Muscle layer of colon (tissue), 2 donors: ENCODE results near the gene TP53BP2.

Experiments
- H3K27ac ChIP-seq: one replicate; pipeline ENCODE4 v1.7.0; 2013; ENCODE audit warnings: low read depth, mild to moderate bottlenecking, low read length, moderate library complexity
- H3K27me3 ChIP-seq, 2 donors: one replicate each; pipeline ENCODE4 v1.7.0; 2013; ENCODE audit warnings: low read length in 2 of 2, mild to moderate bottlenecking in 2 of 2; ENCODE audit not compliant: insufficient read depth in 2 of 2, control insufficient read depth in 1 of 2
- H3K36me3 ChIP-seq: one replicate; pipeline ENCODE4 v1.7.0; 2013; ENCODE audit warnings: mild to moderate bottlenecking, low read length; ENCODE audit not compliant: insufficient read depth
- H3K4me1 ChIP-seq: one replicate; pipeline ENCODE4 v1.7.0; 2013; ENCODE audit warnings: mild to moderate bottlenecking, low read length; ENCODE audit not compliant: insufficient read depth
- H3K4me3 ChIP-seq, 2 donors: one replicate each; pipeline ENCODE4 v1.7.0; 2013; ENCODE audit warnings: low read length in 2 of 2, low read depth in 1 of 2, mild to moderate bottlenecking in 1 of 2, moderate library complexity in 1 of 2
- H3K9ac ChIP-seq: one replicate; pipeline ENCODE4 v1.7.0; 2013; ENCODE audit warnings: low read length
- H3K9me3 ChIP-seq: one replicate; pipeline ENCODE4 v1.7.0; 2013; ENCODE audit warnings: mild to moderate bottlenecking, low read length
- donor health status: abdominal sarcoma.
- donor health status: Adenocarcinoma of cecum.

Gene TP53BP2

DNA sequence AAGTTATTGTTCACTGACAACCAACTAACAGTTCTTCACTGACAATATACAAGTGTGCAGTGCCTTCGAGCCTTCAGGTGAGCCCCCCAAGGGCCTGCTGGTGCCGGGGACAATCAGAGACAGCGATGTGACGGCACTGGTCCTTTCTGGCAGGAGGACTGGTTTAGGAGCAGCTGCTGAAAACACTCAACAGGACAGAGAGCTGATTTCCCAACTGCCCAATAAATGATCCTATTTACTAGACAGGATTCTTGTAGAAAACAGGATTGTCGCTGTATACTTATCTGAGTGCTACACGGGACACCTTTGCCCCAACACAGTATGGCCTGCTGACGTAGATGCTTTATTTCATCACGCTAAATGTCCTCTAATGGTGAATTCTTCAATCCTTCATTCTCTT lies 65.4 kb downstream of the TP53BP2 start:
- H3K27me3 ChIP-seq, result no peaks in the 10 kb centered on the region
- H3K27ac ChIP-seq, result no peak overlapping the region
- peaks cover 46% of the 10 kb centered on the region for H3K36me3 ChIP-seq
- H3K4me1 ChIP-seq, result no peaks in the 10 kb centered on the region
- H3K9me3 ChIP-seq, result no peaks in the 10 kb centered on the region
- H3K4me3 ChIP-seq, result no peak overlapping the region
- H3K9ac ChIP-seq, result no peak overlapping the region

DNA sequence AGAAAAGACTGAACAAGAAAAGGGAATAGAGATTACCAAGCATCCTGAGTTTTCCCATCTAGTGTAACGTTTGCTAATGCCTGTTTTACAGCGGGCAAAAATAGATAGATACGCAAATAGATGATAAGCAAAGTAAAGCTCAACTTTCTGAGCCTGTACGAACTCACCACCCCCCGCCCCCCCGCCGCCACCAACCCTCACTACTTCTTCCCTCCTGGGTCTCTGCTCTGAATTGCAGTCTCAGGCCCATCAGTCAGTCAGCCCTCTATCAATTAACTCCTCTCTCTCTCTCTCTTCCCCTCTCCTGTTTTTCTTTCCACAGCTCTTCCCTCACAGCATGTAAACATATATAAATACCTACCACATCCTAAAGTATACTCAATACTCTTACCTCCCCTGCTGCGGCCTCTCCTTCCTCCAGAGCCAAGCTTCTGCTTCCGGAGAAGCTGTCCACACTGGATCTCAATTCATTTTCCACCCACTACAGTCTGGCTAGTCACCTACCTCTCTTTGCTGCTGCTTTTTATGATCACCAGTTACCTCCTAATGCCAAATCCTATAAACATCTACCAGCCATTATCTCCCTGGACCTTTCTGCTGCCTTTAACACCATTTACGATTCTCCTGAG lies 68.8 kb downstream of the TP53BP2 start:
- H3K27me3 ChIP-seq, result no peaks in the 10 kb centered on the region
- H3K4me1 ChIP-seq, result peaks cover 4% of the 10 kb centered on the region
- no peak overlapping the region for H3K27ac ChIP-seq
- no peaks in the 10 kb centered on the region for H3K9me3 ChIP-seq
- peaks cover 58% of the 10 kb centered on the region for H3K36me3 ChIP-seq
- H3K4me3 ChIP-seq, result no peak overlapping the region
- H3K9ac ChIP-seq, result no peak overlapping the region

DNA sequence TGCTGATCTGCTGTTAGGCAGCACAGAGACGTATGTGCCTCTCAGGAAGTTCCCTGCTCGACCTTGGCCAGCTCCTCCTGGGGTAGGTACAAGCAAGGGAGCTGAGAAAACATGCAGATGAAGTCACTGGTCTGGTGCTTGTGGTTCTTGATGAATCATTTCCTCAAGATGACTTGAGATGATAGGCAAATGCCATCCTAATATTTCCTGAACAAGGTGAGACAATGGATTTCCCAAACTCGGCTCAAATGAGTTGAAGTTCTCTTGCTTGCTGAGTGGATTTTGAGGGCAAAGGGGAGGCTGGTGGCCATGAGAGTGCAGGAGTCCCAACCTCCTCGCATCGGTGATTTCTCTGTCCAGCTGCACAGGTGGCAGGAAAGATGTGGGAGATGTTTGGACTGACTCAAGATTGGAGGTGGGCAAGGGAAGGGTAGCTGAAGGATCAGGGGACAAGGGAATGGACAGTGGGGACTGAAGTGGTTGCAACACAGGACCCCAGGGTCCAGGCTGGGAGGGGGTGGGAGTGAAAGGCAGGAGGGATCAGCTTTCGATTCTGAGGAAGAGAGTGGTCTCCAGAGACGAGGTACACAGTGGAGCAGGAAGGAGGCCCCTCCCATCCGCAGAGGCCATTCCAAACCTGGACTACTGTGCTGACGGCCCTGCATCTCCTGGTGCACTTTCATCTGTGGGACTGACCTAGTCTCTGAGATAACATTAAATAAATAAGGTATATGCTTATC lies 69.5 kb downstream of the TP53BP2 start:
- Histone ChIP-seq H3K4me1 (peaks cover 8% of the 10 kb centered on the region), H3K36me3 (peaks cover 65% of the 10 kb centered on the region), H3K9me3 (no peaks in the 10 kb centered on the region), H3K27me3 (no peaks in the 10 kb centered on the region), H3K27ac (no peak overlapping the region), H3K9ac (no peak overlapping the region), H3K4me3 (no peak overlapping the region)

DNA sequence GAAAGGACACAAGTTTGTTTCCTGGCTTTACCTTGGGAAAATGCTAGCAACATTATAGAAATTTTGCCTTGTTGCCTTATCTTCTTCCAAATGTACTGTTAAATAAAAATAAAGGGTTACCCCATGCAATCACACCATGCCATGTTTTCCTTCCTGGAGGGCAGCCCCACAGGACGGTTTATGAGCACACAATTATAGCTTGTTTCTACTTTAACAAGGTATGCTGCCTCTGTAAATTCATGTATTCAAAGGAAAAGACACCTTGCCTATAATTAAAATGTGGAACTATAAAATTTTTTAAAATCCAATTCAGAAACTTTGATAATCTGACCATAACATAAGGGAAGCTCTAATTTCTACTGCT lies 70.1 kb downstream of the TP53BP2 start:
- H3K9ac ChIP-seq, result no peak overlapping the region
- no peaks in the 10 kb centered on the region for H3K27me3 ChIP-seq
- H3K9me3 ChIP-seq, result no peaks in the 10 kb centered on the region
- H3K4me1 ChIP-seq, result peaks cover 14% of the 10 kb centered on the region
- no peak overlapping the region for H3K4me3 ChIP-seq
- H3K27ac ChIP-seq, result no peak overlapping the region
- peaks cover 71% of the 10 kb centered on the region for H3K36me3 ChIP-seq

DNA sequence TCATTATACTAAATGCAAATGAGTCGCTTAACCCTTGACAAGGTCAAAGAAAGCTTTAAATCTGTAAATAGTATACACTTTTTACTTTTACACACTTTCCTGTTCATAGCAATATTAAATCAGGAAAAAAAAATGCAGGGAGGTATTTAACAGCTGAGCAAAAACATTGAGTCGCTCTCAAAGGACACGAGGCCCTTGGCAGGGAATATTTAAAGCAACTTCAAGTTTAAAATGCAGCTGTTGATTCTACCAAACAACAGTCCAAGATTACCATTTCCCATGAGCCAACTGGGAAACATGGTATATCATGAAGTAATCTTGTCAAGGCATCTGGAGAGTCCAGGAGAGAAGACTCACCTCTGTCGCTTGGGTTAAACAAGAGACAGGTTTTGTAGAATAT lies 70.7 kb downstream of the TP53BP2 start:
- H3K27ac ChIP-seq, result no peak overlapping the region
- H3K9ac ChIP-seq, result no peak overlapping the region
- peaks cover 14% of the 10 kb centered on the region for H3K4me1 ChIP-seq
- no peaks in the 10 kb centered on the region for H3K9me3 ChIP-seq
- H3K27me3 ChIP-seq, result no peaks in the 10 kb centered on the region
- peaks cover 73% of the 10 kb centered on the region for H3K36me3 ChIP-seq
- no peak overlapping the region for H3K4me3 ChIP-seq

DNA sequence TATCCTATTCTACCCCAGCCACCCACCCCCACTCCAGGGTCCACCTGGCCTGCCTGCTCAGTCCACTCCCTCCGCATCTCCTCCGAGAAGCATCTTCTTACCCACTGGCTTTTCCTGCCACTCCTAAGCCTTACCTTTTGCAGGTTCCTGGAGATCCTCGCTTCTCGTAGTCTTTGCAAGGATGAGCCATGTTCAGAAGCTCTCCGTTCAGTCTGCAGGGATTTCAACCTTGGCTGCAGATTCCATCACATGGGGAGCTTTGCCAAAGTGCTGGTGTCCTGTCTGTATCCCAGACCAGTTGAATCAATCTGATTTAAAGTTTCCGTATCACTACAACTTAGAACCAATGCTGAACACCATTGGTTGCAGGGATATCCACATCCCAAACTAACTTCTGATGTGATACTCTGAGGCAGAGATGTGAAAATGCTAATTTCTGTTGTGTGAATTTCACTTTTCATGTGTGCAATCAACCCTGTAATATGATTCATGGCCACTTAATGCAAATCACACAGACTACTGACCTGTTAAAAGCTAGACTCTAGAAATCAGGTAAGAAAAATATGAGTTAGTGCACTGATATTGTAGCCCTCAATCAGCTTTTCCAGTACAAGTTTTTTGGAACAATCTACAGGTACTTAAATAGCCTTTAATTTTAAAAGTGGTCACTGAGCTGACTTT lies 71.5 kb downstream of the TP53BP2 start:
- Histone ChIP-seq H3K4me3 (no peak overlapping the region), H3K27ac (no peak overlapping the region), H3K27me3 (no peaks in the 10 kb centered on the region), H3K9me3 (no peaks in the 10 kb centered on the region), H3K9ac (no peak overlapping the region), H3K36me3 (peaks cover 80% of the 10 kb centered on the region), H3K4me1 (peaks cover 14% of the 10 kb centered on the region)

DNA sequence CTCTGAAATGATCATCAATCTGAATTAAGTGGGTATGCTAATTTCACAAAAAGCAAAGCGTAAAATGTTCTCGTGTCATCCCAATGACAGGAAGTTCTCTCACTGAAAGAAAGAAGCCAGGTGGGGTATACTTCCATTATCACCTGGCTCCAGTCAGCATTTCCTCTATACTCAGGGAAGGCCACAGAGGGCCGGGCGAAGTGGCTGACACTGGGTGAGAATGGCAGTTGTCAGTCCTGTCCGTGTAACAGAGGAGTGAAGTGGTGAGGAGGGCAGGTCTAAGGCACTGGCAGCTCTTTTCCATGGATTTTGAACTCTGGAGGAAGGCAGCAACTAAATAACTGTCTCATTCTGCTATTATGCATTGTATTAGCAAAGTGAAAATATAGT lies 73.0 kb downstream of the TP53BP2 start:
- H3K9ac ChIP-seq, result no peak overlapping the region
- no peaks in the 10 kb centered on the region for H3K9me3 ChIP-seq
- peaks cover 14% of the 10 kb centered on the region for H3K4me1 ChIP-seq
- H3K27me3 ChIP-seq, result no peaks in the 10 kb centered on the region
- H3K36me3 ChIP-seq, result peaks cover 70% of the 10 kb centered on the region
- H3K4me3 ChIP-seq, result no peak overlapping the region
- H3K27ac ChIP-seq, result no peak overlapping the region

DNA sequence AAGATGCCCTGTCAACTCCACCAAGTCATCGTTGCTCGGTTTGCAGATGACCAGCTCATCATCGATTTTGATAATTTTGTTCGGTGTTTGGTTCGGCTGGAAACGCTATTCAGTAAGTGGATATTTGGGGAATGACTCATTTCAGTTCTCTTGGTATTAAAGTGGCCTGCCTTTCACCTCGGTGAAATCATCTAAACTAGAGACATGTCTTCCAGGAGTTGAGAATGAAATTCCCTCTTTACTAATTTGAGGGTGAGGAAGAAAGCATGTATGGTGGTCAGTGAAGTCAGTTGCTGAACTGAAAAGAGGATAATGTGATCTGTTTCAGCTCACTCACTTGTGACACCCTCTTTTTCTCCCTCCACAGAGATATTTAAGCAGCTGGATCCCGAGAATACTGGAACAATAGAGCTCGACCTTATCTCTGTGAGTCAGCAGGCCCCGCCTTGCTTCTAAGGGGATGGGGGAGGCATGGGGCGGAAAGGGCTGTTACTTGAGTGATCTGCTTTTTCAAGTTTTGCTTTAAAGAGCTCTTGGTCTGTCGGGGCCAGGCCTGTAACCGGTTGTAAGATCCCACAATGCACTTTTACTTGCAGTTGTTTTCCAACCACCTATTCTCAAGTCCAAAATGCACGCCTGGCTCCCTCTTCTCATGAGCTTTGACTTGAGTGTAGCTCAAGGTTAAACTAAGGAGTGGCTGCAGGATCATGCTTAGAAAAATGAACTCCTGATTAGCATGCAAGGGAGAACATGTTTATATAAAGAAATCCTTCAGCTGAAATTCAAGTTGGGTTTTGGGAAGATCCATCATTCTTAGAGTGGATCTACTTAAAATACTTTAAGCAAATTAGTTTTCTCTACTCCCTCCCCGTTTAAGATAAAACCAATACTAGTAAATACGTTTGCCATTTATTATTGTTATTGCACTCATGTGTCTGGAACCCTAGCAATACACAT lies 73.7 kb downstream of the TP53BP2 start:
- Histone ChIP-seq H3K9ac (no peak overlapping the region), H3K27me3 (no peaks in the 10 kb centered on the region), H3K4me3 (no peak overlapping the region), H3K4me1 (peaks cover 14% of the 10 kb centered on the region), H3K9me3 (no peaks in the 10 kb centered on the region), H3K36me3 (peaks cover 70% of the 10 kb centered on the region), H3K27ac (no peak overlapping the region)

DNA sequence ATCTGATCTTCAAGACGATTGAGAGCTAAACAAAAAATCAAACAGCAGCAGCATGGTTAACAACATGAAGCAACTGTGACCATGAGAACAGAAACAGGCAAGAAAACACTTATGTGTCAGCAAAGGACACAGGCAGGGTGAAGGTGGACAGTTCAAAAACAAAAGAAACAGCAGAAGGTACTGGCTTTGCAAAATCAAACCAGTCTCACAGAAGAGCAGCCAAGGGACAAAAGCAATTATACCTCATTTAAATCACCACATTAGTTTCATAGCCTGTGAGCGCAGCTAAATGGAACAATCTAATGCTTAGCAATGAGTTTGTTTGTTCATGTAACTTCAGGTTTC lies 74.3 kb downstream of the TP53BP2 start:
- no peak overlapping the region for H3K9ac ChIP-seq
- H3K36me3 ChIP-seq, result peaks cover 68% of the 10 kb centered on the region
- H3K9me3 ChIP-seq, result no peaks in the 10 kb centered on the region
- H3K4me3 ChIP-seq, result no peak overlapping the region
- no peak overlapping the region for H3K27ac ChIP-seq
- H3K27me3 ChIP-seq, result no peaks in the 10 kb centered on the region
- peaks cover 14% of the 10 kb centered on the region for H3K4me1 ChIP-seq

DNA sequence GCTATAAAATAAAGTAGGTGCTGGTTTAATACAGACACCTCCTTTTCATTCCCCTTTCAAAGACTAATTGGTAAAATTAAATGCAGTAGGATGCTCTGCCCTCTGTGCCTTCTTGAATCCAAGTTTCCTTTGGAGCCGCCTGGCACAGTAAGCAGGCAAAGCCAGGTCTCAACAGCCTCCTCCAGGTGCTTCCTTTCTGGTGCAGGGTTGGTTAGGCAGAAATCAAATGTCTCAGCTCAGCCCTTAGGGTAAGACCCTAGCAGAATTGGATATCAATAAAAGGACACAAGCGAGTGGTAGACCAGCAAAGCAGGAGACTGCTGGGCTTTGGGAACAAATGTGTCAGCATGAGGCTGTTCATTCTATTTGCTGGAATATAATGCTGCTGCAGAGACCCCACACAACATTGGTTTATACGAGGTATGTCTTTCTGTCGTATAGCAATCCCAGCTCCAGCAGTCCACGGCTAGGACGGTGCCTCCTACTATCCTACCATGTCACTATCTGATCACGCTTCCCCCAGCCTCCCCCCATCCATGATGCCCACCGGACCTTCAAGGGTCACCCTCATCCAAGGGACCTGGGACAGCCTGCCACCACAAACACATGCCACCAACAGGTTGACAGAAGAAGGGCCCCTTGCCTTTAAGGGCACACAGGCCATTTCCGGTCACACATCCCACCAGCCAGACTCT lies 75.0 kb downstream of the TP53BP2 start:
- Histone ChIP-seq H3K9ac (no peak overlapping the region), H3K27ac (no peak overlapping the region), H3K4me3 (no peak overlapping the region), H3K4me1 (peaks cover 14% of the 10 kb centered on the region), H3K27me3 (no peaks in the 10 kb centered on the region), H3K9me3 (no peaks in the 10 kb centered on the region), H3K36me3 (peaks cover 66% of the 10 kb centered on the region)
